GM19099 (cell line): ENCODE measurements around the gene SLC39A3.

Experiments
- POLR2A ChIP-seq: IDR thresholded peaks from 3 replicates; pipeline ENCODE4 v1.6.1; 2011; ENCODE audit warnings: low read depth; ENCODE audit not compliant: insufficient read length; ENCODE audit errors: extremely low read depth

The SLC39A3 gene, protein sequence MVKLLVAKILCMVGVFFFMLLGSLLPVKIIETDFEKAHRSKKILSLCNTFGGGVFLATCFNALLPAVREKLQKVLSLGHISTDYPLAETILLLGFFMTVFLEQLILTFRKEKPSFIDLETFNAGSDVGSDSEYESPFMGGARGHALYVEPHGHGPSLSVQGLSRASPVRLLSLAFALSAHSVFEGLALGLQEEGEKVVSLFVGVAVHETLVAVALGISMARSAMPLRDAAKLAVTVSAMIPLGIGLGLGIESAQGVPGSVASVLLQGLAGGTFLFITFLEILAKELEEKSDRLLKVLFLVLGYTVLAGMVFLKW

DNA sequence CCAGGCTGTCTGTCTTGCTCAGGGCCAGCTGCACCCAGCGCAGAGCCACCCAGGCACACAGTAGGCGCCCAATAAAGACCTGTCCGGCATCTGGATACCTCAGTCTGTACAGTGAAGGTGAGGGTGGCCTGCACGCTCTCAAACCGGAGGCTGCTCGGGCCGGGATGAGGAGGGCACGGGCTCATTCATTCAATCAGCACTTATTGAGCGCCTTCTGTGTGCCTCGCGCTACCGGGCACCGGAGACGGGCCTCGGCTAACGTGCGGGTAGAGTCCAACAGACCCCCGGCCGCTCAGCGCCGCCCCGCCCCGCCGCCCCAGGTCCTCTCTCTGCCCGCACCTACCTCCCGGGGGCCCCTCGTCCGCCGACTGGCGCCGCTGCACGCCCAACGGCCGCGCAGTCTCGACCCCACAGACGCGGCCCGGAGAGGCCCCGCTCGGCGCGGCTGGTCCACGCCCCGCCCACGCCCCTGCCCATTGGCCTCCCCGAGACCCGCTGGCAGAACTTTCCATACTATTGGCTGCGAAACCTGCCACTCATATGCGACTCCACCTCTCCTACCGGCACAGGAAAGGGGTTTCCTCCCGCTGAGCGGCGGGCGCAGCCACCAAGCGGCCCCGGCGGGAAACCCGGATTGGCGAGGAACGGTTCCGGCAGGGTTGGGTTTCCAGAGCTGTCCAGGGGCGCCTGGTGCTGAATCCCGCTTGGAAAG, at the start of gene SLC39A3:
SLC39A3 (minus strand) TSS at position 416 of the 712 bp plus-strand sequence. CDS start 2,760 bp downstream, outside the sequence.
- TF ChIP-seq POLR2A, result peak; percentile 66

- no peak for TF ChIP-seq POLR2A
These were observed 48.4 kb upstream of the SLC39A3 start for GRCh38 chr19:2788237-2788636.

DNA sequence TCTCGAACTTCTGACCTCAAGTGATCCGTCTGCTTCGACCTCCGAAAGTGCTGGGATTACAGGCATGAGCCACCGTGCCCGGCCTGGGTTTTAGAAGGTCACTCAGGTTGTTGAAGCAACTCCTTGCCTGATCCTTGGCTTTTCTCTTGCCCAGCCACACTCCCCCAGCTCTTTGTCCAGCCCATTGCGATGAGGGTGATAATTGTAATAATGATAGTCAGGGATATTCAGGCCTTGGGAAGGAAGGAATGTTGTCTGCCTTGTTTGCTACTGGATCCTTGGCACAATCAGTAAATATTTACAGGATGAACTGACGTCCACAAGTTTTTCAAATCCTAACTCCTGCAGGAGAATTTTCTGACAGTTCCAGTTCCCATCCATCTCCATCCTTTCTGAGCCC, 47.3 kb upstream of the SLC39A3 start:
- no peak for TF ChIP-seq POLR2A

- TF ChIP-seq POLR2A, result peak; percentile 94
These were observed 45.6 kb upstream of the SLC39A3 start, which contains the start of gene THOP1 for GRCh38 chr19:2785244-2785997. THOP1 (plus strand) TSS chr19:2785503; CDS start chr19:2785663, 160 bp downstream.

DNA sequence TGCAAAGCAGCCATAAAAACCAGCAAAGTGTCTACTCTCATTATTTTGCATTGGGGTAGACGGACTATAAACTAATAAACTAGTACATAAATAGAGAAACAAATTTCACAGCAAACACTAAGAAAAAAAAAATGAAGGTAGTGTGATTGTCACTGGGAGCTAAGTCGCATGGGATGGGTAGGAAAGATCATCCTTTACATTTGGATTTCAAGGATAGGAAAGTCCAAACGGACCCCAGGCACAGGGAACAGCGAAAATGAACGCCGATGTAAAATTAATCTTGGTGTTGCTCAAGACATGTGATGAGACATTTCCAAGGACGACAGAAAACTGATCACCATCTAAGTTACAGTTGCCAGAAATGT, 43.9 kb upstream of the SLC39A3 start:
- TF ChIP-seq POLR2A, result no peak

GRCh38 chr19:2782936-2783780, 43.3 kb upstream of the SLC39A3 start, which contains the start of gene SGTA:
SGTA (minus strand) TSS chr19:2783273; CDS start chr19:2769068, 14,205 bp downstream.
- TF ChIP-seq POLR2A, result peak; percentile 89

DNA sequence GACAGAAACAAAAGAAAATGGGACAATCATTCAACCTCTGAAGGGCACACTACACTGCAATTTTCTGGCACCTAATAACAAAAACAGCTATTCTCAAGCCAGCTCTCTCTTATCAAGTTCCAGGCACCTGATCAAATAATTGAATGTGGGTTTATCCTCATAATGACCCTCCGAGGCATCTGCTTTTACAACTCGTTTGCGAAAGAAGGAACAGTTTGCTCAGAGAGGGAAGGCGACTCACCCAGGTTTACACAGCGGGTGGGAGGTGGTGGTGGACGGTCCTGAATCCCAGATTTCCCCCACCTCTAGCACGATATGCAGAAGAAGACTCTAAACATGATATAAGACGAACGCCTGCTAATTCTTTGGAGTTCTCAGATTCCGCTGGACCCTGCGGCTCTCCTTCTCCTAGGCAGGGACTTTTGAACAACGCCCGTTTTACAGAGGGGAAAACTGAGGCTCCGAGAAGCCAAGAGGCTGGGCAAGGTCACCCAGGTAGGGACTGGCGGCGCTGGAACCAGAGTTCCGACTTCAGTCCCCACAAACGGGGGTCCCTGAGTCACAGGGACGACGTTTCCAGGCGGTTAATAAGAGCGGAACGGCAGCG, 42.6 kb upstream of the SLC39A3 start:
- TF ChIP-seq POLR2A, result no peak

DNA sequence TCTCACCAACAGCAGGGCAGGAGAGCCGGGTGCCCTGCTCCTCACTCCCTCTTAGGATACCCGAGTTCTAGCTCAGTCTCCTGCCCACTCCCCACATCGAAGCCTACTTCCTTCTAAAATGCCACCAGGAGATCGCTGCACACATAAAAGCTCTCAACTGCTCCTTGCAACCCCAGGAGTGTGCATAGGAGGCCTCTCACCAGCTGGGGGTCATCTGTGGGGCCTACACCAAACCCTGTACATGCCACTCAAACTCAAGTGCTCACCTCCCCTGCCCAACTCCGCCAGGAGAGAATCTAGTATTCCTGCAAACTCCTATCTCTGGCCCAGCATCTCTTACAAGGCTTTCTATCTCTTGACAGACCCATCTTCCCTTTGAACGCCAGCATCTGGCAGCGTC, 40.5 kb upstream of the SLC39A3 start:
- no peak for TF ChIP-seq POLR2A

DNA sequence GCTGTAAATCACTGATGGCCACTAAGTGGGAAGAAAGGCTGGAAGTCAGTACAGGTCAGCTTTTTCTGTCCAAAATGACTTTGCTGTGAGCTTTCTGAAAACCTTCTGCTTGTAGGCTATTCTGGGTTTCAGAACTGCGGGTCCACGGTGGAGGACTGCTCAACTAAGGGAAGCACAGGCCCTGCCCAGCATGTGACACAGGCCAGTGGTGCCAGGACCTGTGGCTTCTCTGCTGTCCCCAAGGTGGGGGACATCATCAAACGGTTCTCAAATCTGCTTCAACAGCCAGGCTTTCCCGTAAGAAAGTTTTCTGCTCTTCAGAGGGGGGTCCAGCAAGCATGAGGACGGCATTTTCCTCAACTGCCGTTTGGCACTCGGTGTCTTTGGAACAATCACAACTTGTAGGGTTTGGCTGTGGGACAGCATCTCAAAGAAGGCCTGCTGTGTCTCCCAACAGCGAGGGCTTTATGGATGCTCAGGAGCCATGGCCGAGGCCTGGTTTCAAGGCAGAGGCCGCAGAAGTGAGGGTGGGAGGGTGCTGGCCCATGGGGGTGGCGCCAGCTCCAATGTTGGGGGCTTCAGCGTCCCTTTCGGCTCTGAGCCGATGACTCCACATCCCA, 39.4 kb upstream of the SLC39A3 start:
- no peak for TF ChIP-seq POLR2A

GRCh38 chr19:2777952-2778683, 38.3 kb upstream of the SLC39A3 start:
- TF ChIP-seq POLR2A, result no peak

GRCh38 chr19:2775556-2776430, 36.0 kb upstream of the SLC39A3 start:
- TF ChIP-seq POLR2A, result no peak

DNA sequence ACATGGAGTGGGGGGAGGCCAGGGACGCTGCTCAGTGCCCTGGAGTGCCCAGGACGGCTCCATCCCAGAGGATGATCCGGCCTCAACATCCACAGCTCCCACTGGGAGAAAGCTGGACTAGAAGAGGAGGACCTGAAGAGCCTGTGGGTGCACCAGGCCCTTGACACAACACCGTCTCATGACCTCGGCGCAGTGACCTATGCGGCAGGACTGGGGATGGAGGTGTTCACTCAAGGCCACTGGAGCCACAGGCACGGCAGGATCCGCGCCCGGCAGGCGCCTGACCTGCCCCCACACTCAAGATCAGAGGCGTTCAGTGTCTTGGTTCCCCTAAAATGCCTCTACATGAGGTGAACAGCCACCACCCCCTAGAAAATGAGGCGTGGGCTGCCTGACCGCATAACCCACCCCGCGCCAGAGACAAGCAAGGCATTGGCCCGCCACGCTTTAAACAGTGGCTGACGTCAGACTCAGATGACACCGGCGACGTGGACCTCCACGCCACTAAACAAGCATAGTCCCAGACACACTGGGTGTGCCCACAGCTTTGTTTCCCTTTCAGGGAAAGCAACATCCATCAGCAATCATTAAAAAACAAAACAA, 35.2 kb upstream of the SLC39A3 start:
- TF ChIP-seq POLR2A, result no peak

DNA sequence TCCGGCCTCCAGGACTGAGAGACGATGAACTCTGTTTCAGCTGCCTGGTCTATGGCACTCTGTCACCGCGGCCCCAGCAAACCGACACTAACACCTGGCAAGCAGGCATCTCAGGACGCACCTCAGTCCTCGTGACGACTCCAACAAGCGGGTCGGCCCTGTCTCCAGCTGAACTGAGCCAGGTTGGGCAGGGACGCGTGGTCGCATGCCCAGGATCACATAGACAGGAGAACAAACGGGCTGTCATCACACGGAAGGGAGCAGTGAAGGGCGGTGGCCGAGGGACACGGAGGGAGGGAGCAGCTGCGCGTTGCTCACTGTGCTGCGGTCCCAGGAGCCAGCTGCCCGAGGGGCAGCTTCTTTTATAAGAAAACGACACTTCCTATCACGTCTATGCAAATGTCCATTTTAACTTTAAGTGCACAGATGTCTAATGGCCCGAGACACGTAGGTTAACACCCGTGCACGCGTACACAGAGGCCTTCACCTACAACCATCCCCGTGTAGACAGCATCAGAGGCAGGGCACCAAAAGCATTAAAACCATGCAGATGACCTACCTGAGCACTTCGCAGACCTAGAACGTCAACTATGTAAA, 34.4 kb upstream of the SLC39A3 start:
- no peak for TF ChIP-seq POLR2A
